PFSK-1 (cell line): ENCODE measurements around the gene KHDC3L.

Experiments used
- POLR2AphosphoS5 ChIP-seq: IDR thresholded peaks from 2 replicates; pipeline ENCODE4 v1.6.1; 2012; ENCODE audit warnings: low read depth, mild to moderate bottlenecking, control low read depth, low read length, moderate library complexity
- SIN3A ChIP-seq: IDR thresholded peaks from 2 replicates; pipeline ENCODE4 v1.6.1; 2012; ENCODE audit warnings: mild to moderate bottlenecking, low read length, moderate library complexity, borderline replicate concordance; ENCODE audit not compliant: insufficient read depth

- TF ChIP-seq SIN3A: no peak
- TF ChIP-seq POLR2AphosphoS5: no peak
Measured at GRCh38 chr6:73413102-73413501, 50.6 kb downstream of the KHDC3L start.
